CD14-positive monocyte (primary cell): ENCODE data around the gene TCOF1. TPM values are rescaled to one million over a fixed set of nuclear protein-coding genes. Genes with fewer than 3 reads are reported as not detected.
"Not testable (repeated sequence)": the region's sequence is repeated elsewhere in the genome, so short reads cannot be mapped to it uniquely, and the experiment has no call there.

Experiments used
- DNase-seq, 3 donors: peaks; one replicate each; pipeline ENCODE4 v3.0.0-alpha.2; 2011 to 2022
- H2AFZ ChIP-seq: 2 replicates; pipeline ENCODE4 v1.6.0; 2012; ENCODE audit warnings: mild to moderate bottlenecking, low read depth, low read length, inconsistent platforms; ENCODE audit not compliant: insufficient read depth, poor library complexity, severe bottlenecking
- H3K27ac ChIP-seq, 2 donors: 1 replicate in 1 of 2; 2 replicates in 1 of 2; pipeline ENCODE4 v1.5.1; 2012 to 2013; ENCODE audit warnings: low read length in 2 of 2, control low read depth in 1 of 2, inconsistent platforms in 1 of 2, low read depth in 1 of 2, mild to moderate bottlenecking in 1 of 2
- H3K27me3 ChIP-seq, 2 donors: one replicate each; pipeline versions ENCODE4 v1.6.0 to v1.6.1; 2011 to 2013; ENCODE audit warnings: low read length in 2 of 2; ENCODE audit not compliant: control insufficient read depth in 2 of 2, insufficient read depth in 2 of 2
- H3K36me3 ChIP-seq, 2 donors: replicated peaks in 1 of 2; 1 replicate in 1 of 2; 2 replicates in 1 of 2; pipeline versions ENCODE4 v1.5.1 to v1.6.1; 2012 to 2013; ENCODE audit warnings: low read length in 2 of 2, control low read depth in 1 of 2, inconsistent platforms in 1 of 2, mild to moderate bottlenecking in 1 of 2; ENCODE audit not compliant: insufficient read depth in 2 of 2, control insufficient read depth in 1 of 2
- H3K4me1 ChIP-seq, 2 donors: 1 replicate in 1 of 2; 2 replicates in 1 of 2; pipeline versions ENCODE4 v1.5.1 to v1.6.1; 2012 to 2013; ENCODE audit warnings: low read length in 2 of 2, control low read depth in 1 of 2, inconsistent platforms in 1 of 2, mild to moderate bottlenecking in 1 of 2, moderate library complexity in 1 of 2; ENCODE audit not compliant: insufficient read depth in 2 of 2, control insufficient read depth in 1 of 2
- H3K4me2 ChIP-seq: replicated peaks from 2 replicates; pipeline ENCODE3; 2012; ENCODE audit warnings: low read length, moderate library complexity, mild to moderate bottlenecking; ENCODE audit not compliant: poor library complexity, severe bottlenecking; ENCODE audit errors: extremely low read depth
- H3K4me3 ChIP-seq, 3 experiments: fragments of 200-600 bp in 1 of 3; sonication (generic) in 1 of 3; replicated peaks in 1 of 3; 1 replicate in 2 of 3; 2 replicates in 1 of 3; pipeline ENCODE4 v1.5.1; 2011 to 2013; ENCODE audit warnings: low read length in 3 of 3, mild to moderate bottlenecking in 3 of 3, control low read depth in 2 of 3, low read depth in 2 of 3, inconsistent platforms in 1 of 3, moderate library complexity in 1 of 3
- H3K79me2 ChIP-seq: 2 replicates; pipeline ENCODE4 v1.6.0; 2012; ENCODE audit warnings: mild to moderate bottlenecking, control low read depth, inconsistent platforms, low read length, moderate library complexity; ENCODE audit not compliant: insufficient read depth
- H3K9ac ChIP-seq: 2 replicates; pipeline ENCODE4 v1.6.0; 2017; ENCODE audit warnings: low read length, mild to moderate bottlenecking; ENCODE audit not compliant: insufficient read depth, poor library complexity, severe bottlenecking
- H3K9me3 ChIP-seq, 2 donors: replicated peaks in 1 of 2; 1 replicate in 1 of 2; 2 replicates in 1 of 2; pipeline versions ENCODE4 v1.5.1 to v1.6.1; 2012 to 2013; ENCODE audit warnings: low read length in 2 of 2, control low read depth in 1 of 2; ENCODE audit not compliant: control insufficient read depth in 1 of 2, insufficient read depth in 1 of 2
- H4K20me1 ChIP-seq: 2 replicates; pipeline ENCODE4 v1.6.0; 2012; ENCODE audit warnings: mild to moderate bottlenecking, low read length, control low read depth, moderate library complexity; ENCODE audit not compliant: insufficient read depth
- H3K27ac Mint-ChIP-seq, 7 donors: one replicate each; pipeline ENCODE4 v1.8.0; 2020; ENCODE audit warnings: mild to moderate bottlenecking in 7 of 7, mixed read lengths in 7 of 7, moderate library complexity in 6 of 7, inconsistent platforms in 2 of 7
- H3K27me3 Mint-ChIP-seq, 3 donors: one replicate each; pipeline ENCODE4 v1.8.0; 2021 to 2022; ENCODE audit warnings: low read depth in 3 of 3, mild to moderate bottlenecking in 3 of 3, mixed read lengths in 3 of 3, moderate library complexity in 3 of 3, inconsistent platforms in 1 of 3
- H3K36me3 Mint-ChIP-seq, 2 donors: one replicate each; pipeline ENCODE4 v1.8.0; 2020; ENCODE audit warnings: mixed read lengths in 2 of 2, inconsistent platforms in 1 of 2, mild to moderate bottlenecking in 1 of 2
- H3K4me1 Mint-ChIP-seq: one replicate; pipeline ENCODE4 v1.8.0; 2020; ENCODE audit warnings: mild to moderate bottlenecking, mixed read lengths
- H3K4me3 Mint-ChIP-seq, 2 donors: one replicate each; pipeline ENCODE4 v1.8.0; 2020; ENCODE audit warnings: mild to moderate bottlenecking in 2 of 2, mixed read lengths in 2 of 2, moderate library complexity in 1 of 2
- H3K9me3 Mint-ChIP-seq, 7 donors: one replicate each; pipeline ENCODE4 v1.8.0; 2020 to 2022; ENCODE audit warnings: mixed read lengths in 7 of 7, mild to moderate bottlenecking in 6 of 7, moderate library complexity in 6 of 7, inconsistent platforms in 2 of 7
- CTCF ChIP-seq: fragments of 200-600 bp; IDR thresholded peaks from one replicate; pipeline ENCODE4 v1.8.0; 2022; ENCODE audit warnings: antibody characterized with exemption, mild to moderate bottlenecking
- WGBS: methylation state at CpG from one replicate; pipeline ENCODE4 v1.1.5; 2013; ENCODE audit warnings: missing lambda C conversion rate; ENCODE audit not compliant: insufficient coverage; 5-methylcytosine and 5-hydroxymethylcytosine counted together
- intact Hi-C, 2 donors: fragments of 100-400 bp; cut with micrococcal nuclease; formaldehyde crosslinking; loops; one replicate each; pipeline versions ENCODE4 v1.15.0 to v1.15.1; 2023
- polyA plus RNA-seq, 3 donors: library from polyadenylated mRNA; depleted of rRNA in 1 of 3; unstranded in 2 of 3; stranded (reverse) in 1 of 3; fragments of 300-500 nt in 2 of 3; fragments of >200 nt in 1 of 3; fragmentation: Illumina TruSeq in 2 of 3; gene quantifications; 1 replicate in 2 of 3; 2 replicates in 1 of 3; pipeline ENCODE4 v1.2.3, GENCODE V29; 2012 to 2021

The TCOF1 gene
- polyA plus RNA-seq, 3 donors, result 1.4 to 18.0 (median 2.3) TPM

GRCh38 chr5:150413902-150414790 is 56.6 kb downstream of the TCOF1 start:
- not testable (repeated sequence) for H3K9me3 Mint-ChIP-seq, H3K9me3 ChIP-seq, H2AFZ ChIP-seq, DNase-seq, H3K27me3 ChIP-seq, H3K27me3 Mint-ChIP-seq
- 88% methylated on average over 8 of the region's 16 CpGs for WGBS
- Histone ChIP-seq H3K4me3 (peak overlapping the region in 1 of 3 experiments; percentile 100), H3K4me2 (peak overlapping the region; percentile 82), H3K27ac (peak overlapping the region; percentile 98 to 99), H3K9ac (peak overlapping the region; percentile 99), H4K20me1 (peaks cover 35% of the 10 kb centered on the region), H3K4me1 (peaks cover 21 to 30% of the 10 kb centered on the region in 2 donors), H3K36me3 (peaks cover 10 to 22% of the 10 kb centered on the region in 2 donors), H3K79me2 (peaks cover 37% of the 10 kb centered on the region)
- Mint-ChIP-seq H3K27ac (peak overlapping the region; percentile 98 to 100 (median 99)), H3K4me3 (peak overlapping the region in 1 of 2 donors; percentile 99), H3K4me1 (peaks cover 28% of the 10 kb centered on the region), H3K36me3 (peaks cover 14 to 25% of the 10 kb centered on the region in 2 donors)
- intact Hi-C loops, result loop anchor here (5.0 kb wide), 2 partner anchors 33 to 63 kb away; partner anchors contain the start of gene RPS14 (in 2 of the 2)

GRCh38 chr5:150419630-150420270 is 62.3 kb downstream of the TCOF1 start:
- H2AFZ ChIP-seq, result no peak overlapping the region
- no peaks in the 10 kb centered on the region for H3K79me2 ChIP-seq
- 6% methylated on average over 2 of the region's 7 CpGs for WGBS
- H3K4me1 ChIP-seq, result peaks cover 9 to 14% of the 10 kb centered on the region in 2 donors
- Mint-ChIP-seq H3K4me3 (no peak overlapping the region), H3K4me1 (peaks cover 19% of the 10 kb centered on the region), H3K27me3 (peaks cover 1 to 2% (median 2%) of the 10 kb centered on the region in 3 donors), H3K27ac (no peak overlapping the region), H3K36me3 (no peaks in the 10 kb centered on the region), H3K9me3 (peaks cover 0 to 3% (median 0%) of the 10 kb centered on the region in 7 donors)
- H4K20me1 ChIP-seq, result no peaks in the 10 kb centered on the region
- DNase-seq, result peak in 2 of 3 donors; percentile 18 to 28
- intact Hi-C loops, result no loop called here
- no peaks in the 10 kb centered on the region for H3K36me3 ChIP-seq
- H3K27ac ChIP-seq, result no peak overlapping the region
- H3K4me3 ChIP-seq, result no peak overlapping the region
- H3K27me3 ChIP-seq, result no peaks in the 10 kb centered on the region
- no peak overlapping the region for H3K9ac ChIP-seq
- no peaks in the 10 kb centered on the region for H3K9me3 ChIP-seq
- no peak for TF ChIP-seq CTCF
- H3K4me2 ChIP-seq, result no peak overlapping the region
